ENCODE data around the gene KRTAP1-1.

- TF ChIP-seq CTCF (IDR thresholded peaks at IDR 0.05) (no peak), POLR2A (IDR thresholded peaks at IDR 0.05) (no peak)
Observed at GRCh38 chr17:41071606-41072360, 30.5 kb upstream of the KRTAP1-1 start.
